PC-3 (cell line): ENCODE data around the gene HSF2BP. TPM values are rescaled to one million over a fixed set of nuclear protein-coding genes. Genes with fewer than 3 reads are reported as not detected.

Source experiments
- ATAC-seq: fragments of 200-7000 bp; cut with Tn5 transposase; 2 replicates; pipeline ENCODE4 v1.9.1; 2020; ENCODE audit warnings: mild to moderate bottlenecking, moderate library complexity
- BruUV-seq: library from RNA; stranded (reverse); fragments of 400-500 nt; replicated peaks from 2 replicates; lab custom pipeline; 2021; lab: Mats Ljungman, UMichigan
- CTCF ChIA-PET: fragments of 300-600 bp; sonication (Branson Sonifier 250); formaldehyde crosslinking; loops from one replicate; lab custom pipeline; 2022; ENCODE audit warnings: antibody characterized with exemption; lab: Charles Lee
- POLR2A ChIA-PET: fragments of 300-600 bp; sonication (Branson Sonifier 250); formaldehyde crosslinking; loops from one replicate; lab custom pipeline; 2022; ENCODE audit warnings: antibody characterized with exemption; ENCODE audit not compliant: unreplicated experiment; lab: Charles Lee
- DNase-seq: peaks from one replicate; pipeline ENCODE4 v3.0.0-alpha.2; 2015
- H2AFZ ChIP-seq: fragments of 300-600 bp; sonication (generic); 2 replicates; pipeline ENCODE4 v1.6.0; 2016; ENCODE audit warnings: antibody characterized with exemption, low read length
- H3F3A ChIP-seq: fragments of 300-600 bp; sonication (generic); one replicate; pipeline ENCODE4 v1.6.0; 2017; ENCODE audit warnings: antibody characterized with exemption, low read length, control low read depth, mild to moderate bottlenecking; ENCODE audit not compliant: unreplicated experiment
- H3K27ac ChIP-seq: fragments of 300-600 bp; sonication (generic); 2 replicates; pipeline ENCODE4 v1.5.1; 2016; ENCODE audit warnings: mild to moderate bottlenecking, low read length
- H3K27me3 ChIP-seq: fragments of 300-600 bp; sonication (generic); 2 replicates; pipeline ENCODE4 v1.6.1; 2016; ENCODE audit warnings: low read length, mixed read lengths
- H3K36me3 ChIP-seq: fragments of 300-600 bp; sonication (generic); 2 replicates; pipeline ENCODE4 v1.6.1; 2016; ENCODE audit warnings: low read depth, mixed run types, low read length, mixed read lengths
- H3K4me1 ChIP-seq: fragments of 300-600 bp; sonication (generic); 2 replicates; pipeline ENCODE4 v1.5.1; 2016; ENCODE audit warnings: low read length; ENCODE audit not compliant: insufficient read depth
- H3K4me2 ChIP-seq: fragments of 300-600 bp; sonication (generic); 2 replicates; pipeline ENCODE4 v1.6.0; 2016; ENCODE audit warnings: low read length
- H3K4me3 ChIP-seq: fragments of 300-600 bp; sonication (generic); 2 replicates; pipeline ENCODE4 v1.5.1; 2016; ENCODE audit warnings: mild to moderate bottlenecking, low read length, mixed read lengths
- H3K79me2 ChIP-seq: fragments of 300-600 bp; sonication (generic); 2 replicates; pipeline ENCODE4 v1.6.1; 2017; ENCODE audit warnings: low read length, mixed read lengths
- H3K9ac ChIP-seq: fragments of 300-600 bp; sonication (generic); 2 replicates; pipeline ENCODE4 v1.6.0; 2016; ENCODE audit warnings: mild to moderate bottlenecking, low read length
- H3K9me2 ChIP-seq: fragments of 300-600 bp; sonication (generic); replicated peaks from 2 replicates; pipeline ENCODE4 v1.6.1; 2016; ENCODE audit warnings: mixed run types, low read length, mixed read lengths
- H3K9me3 ChIP-seq: fragments of 300-600 bp; sonication (generic); 2 replicates; pipeline ENCODE4 v1.6.1; 2016; ENCODE audit warnings: low read length, mixed read lengths
- H4K20me1 ChIP-seq: fragments of 300-600 bp; sonication (generic); 2 replicates; pipeline ENCODE4 v1.6.1; 2016; ENCODE audit warnings: low read length, mixed read lengths
- EZH2 ChIP-seq: fragments of 300-600 bp; sonication (generic); IDR thresholded peaks from one replicate; pipeline ENCODE4 v1.6.1; 2017; ENCODE audit warnings: antibody characterized with exemption, mild to moderate bottlenecking, low read length; ENCODE audit not compliant: unreplicated experiment
- EZH2phosphoT487 ChIP-seq: fragments of 300-600 bp; sonication (generic); IDR thresholded peaks from 2 replicates; pipeline ENCODE4 v1.6.1; 2018; ENCODE audit warnings: mild to moderate bottlenecking, antibody characterized with exemption, low read length, borderline replicate concordance
- intact Hi-C: fragments of 100-400 bp; cut with micrococcal nuclease; formaldehyde crosslinking; loops from 2 replicates; pipeline ENCODE4 v1.9.0; 2023
- total RNA-seq: library from RNA; depleted of rRNA; stranded (reverse); fragments of >200 nt; gene quantifications from 2 replicates; pipeline ENCODE4 v1.2.3, GENCODE V29; 2014
- TF ChIP-seq, protein P1 (sequence below): fragments of 300-600 bp; sonication (generic); conservative IDR thresholded peaks from 2 replicates; pipeline ENCODE4 v1.5.1; 2017; ENCODE audit warnings: antibody characterized with exemption, low read depth, mild to moderate bottlenecking, low read length

The HSF2BP gene
- total RNA-seq, 1 experiment from 2014 or later, result 2.4 TPM

- Histone ChIP-seq H3K27me3 (no peaks in the 10 kb centered on the region), H3K4me2 (peak overlapping the region; percentile 59), H3K9me2 (no peaks in the 10 kb centered on the region), H3K4me3 (no peak overlapping the region), H4K20me1 (no peaks in the 10 kb centered on the region), H3K9ac (peak overlapping the region; percentile 4; the same call in 1 of the 2 replicates), H3K79me2 (no peaks in the 10 kb centered on the region), H3K9me3 (no peaks in the 10 kb centered on the region), H3K4me1 (peaks cover 44% of the 10 kb centered on the region), H3K36me3 (no peaks in the 10 kb centered on the region), H3K27ac (peak overlapping the region; percentile 81), H2AFZ (peak overlapping the region; percentile 15), H3F3A (no peaks in the 10 kb centered on the region)
- intact Hi-C loops, result no loop called here
- ATAC-seq (peak; percentile 26), DNase-seq (peak; percentile 81)
- ChIA-PET CTCF (no interaction called here), POLR2A (no interaction called here)
- no TSS peak for BruUV-seq
- no peak for TF ChIP-seq EZH2phosphoT487
- no peak for TF ChIP-seq EZH2
- TF ChIP-seq, protein P1, sequence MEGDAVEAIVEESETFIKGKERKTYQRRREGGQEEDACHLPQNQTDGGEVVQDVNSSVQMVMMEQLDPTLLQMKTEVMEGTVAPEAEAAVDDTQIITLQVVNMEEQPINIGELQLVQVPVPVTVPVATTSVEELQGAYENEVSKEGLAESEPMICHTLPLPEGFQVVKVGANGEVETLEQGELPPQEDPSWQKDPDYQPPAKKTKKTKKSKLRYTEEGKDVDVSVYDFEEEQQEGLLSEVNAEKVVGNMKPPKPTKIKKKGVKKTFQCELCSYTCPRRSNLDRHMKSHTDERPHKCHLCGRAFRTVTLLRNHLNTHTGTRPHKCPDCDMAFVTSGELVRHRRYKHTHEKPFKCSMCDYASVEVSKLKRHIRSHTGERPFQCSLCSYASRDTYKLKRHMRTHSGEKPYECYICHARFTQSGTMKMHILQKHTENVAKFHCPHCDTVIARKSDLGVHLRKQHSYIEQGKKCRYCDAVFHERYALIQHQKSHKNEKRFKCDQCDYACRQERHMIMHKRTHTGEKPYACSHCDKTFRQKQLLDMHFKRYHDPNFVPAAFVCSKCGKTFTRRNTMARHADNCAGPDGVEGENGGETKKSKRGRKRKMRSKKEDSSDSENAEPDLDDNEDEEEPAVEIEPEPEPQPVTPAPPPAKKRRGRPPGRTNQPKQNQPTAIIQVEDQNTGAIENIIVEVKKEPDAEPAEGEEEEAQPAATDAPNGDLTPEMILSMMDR, result no peak
These were observed 49.6 kb downstream of the HSF2BP start for GRCh38 chr21:43609501-43610340.

DNA sequence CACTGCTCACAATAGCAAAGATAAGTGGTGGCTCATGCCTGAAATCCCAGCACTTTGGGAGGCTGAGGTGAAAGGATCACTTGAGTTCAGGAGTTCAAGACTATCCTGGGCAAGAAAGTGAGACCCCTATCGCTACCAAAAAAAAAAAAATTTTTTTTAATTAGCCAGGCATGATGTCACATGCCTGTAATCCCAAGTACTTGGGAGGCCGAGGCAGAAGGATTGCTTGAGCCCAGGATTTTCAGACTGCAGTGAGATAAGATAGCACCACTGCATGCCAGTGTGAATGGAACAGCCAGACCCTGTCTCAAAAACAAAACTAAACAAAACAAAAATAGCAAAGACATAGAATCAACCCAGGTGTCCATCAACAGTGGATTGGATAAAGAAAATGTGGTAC, 50.6 kb downstream of the HSF2BP start:
- Histone ChIP-seq H3K27me3 (no peaks in the 10 kb centered on the region), H2AFZ (no peak overlapping the region), H3K9me3 (no peaks in the 10 kb centered on the region), H3K4me3 (no peak overlapping the region), H3K9me2 (no peaks in the 10 kb centered on the region), H3K27ac (peak overlapping the region; percentile 81), H3K4me2 (no peak overlapping the region), H3K36me3 (no peaks in the 10 kb centered on the region), H4K20me1 (no peaks in the 10 kb centered on the region), H3F3A (no peaks in the 10 kb centered on the region), H3K79me2 (no peaks in the 10 kb centered on the region), H3K4me1 (peaks cover 44% of the 10 kb centered on the region), H3K9ac (no peak overlapping the region)
- no peak for TF ChIP-seq EZH2
- TF ChIP-seq EZH2phosphoT487, result no peak
- TF ChIP-seq, protein P1, result no peak
- BruUV-seq, result no TSS peak
- POLR2A ChIA-PET, result no interaction called here
- intact Hi-C loops, result no loop called here
- ATAC-seq (no peak), DNase-seq (no peak)
- CTCF ChIA-PET, result no interaction called here

DNA sequence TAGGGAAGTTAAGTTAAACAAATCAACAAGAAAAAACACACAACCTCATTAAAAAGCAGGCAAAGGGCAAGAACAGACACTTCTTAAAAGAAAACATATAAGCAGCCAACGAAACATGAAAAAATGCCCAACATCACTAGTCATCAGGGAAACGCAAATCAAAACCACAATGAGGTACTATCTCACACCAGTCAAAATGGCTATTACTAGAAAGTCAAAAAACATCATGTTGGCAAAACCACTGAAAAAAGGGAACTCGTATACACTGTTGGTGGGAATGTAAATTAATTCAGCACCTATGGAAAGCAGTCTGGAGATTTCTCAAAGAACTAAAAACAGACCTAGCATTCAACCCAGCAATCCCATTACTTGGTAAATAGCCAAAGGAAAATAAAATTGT, 51.1 kb downstream of the HSF2BP start:
- Histone ChIP-seq H3K4me2 (no peak overlapping the region), H3K27ac (peak overlapping the region; percentile 81), H2AFZ (no peak overlapping the region), H3K9me2 (no peaks in the 10 kb centered on the region), H3K4me1 (peaks cover 44% of the 10 kb centered on the region), H4K20me1 (no peaks in the 10 kb centered on the region), H3K27me3 (no peaks in the 10 kb centered on the region), H3K9ac (no peak overlapping the region), H3K4me3 (no peak overlapping the region), H3K36me3 (no peaks in the 10 kb centered on the region), H3F3A (no peaks in the 10 kb centered on the region), H3K9me3 (no peaks in the 10 kb centered on the region), H3K79me2 (no peaks in the 10 kb centered on the region)
- POLR2A ChIA-PET, result no interaction called here
- no TSS peak for BruUV-seq
- TF ChIP-seq, protein P1, result no peak
- TF ChIP-seq EZH2phosphoT487 (no peak), EZH2 (no peak)
- DNase-seq, result peak; percentile 51
- CTCF ChIA-PET, result no interaction called here
- intact Hi-C loops, result no loop called here
- no peak for ATAC-seq
